Measurements from ENCODE around the gene GTPBP4. TPM values are rescaled to one million over a fixed set of nuclear protein-coding genes. Genes with fewer than 3 reads are reported as not detected.

Gene GTPBP4
- total and polyA plus RNA-seq, 2 of the 8 experiments (the other 6 are each of a cell fraction or from before 2014, with no cell fraction given), result 16.9 to 98.1 TPM

DNA sequence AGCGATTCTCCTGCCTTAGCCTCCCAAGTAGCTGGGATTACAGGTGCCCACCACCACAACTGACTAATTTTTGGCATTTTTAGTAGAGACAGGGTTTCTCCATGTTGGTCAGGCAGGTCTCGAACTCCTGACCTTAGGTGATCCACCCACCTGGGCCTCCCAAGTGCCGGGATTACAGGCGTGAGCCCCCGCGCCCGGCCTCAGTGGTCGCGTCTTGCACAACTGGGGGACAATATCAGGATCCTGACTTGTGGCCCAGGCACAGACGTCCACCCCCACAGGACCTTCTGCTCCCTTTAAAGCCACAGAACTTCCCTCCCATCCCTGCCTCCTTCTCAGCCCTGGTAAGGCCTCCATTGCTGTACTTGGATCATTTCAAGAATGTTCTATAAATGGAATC lies 39.9 kb upstream of the GTPBP4 start:
- ChIA-PET CTCF (ENCODE audit: partially characterized antibody) (interaction anchor here (1.1 kb wide), 1 partner anchor 153 kb away, joined by 3 read pairs; no protein-coding TSS in a partner anchor), POLR2A (ENCODE audit: partially characterized antibody) (interaction anchor here (0.6 to 0.8 kb wide), 2 partner anchors 14 to 19 kb away, joined by 3 read pairs; no protein-coding TSS in a partner anchor)
- WGBS, 2 experiments (ENCODE audit: extremely low coverage in 1 of 2, insufficient coverage in 1 of 2, insufficient read length in 1 of 2, insufficient replicate concordance in 2 of 2, low coverage in 1 of 2, low lambda C conversion rate in 2 of 2, missing lambda C conversion rate in 1 of 2), result 96% methylated on average over 10 of the region's 10 CpGs; no CpG with 5 or more reads in 1 of the 2 experiments

More for the DNA sequence above, 39.9 kb upstream of the GTPBP4 start:
- DNase-seq (ENCODE audit: low read depth in 1 of 2, low spot score in 2 of 2) (no peak), FAIRE-seq (no peak)
- Histone ChIP-seq H3K23ac (ENCODE audit: insufficient read length) (no peak overlapping the region), H3K9me3 (ENCODE audit: insufficient read depth in 2 of 2, low read depth in 1 of 2, low read length in 1 of 2) (no peaks in the 10 kb centered on the region), H4K91ac (replicated peaks; ENCODE audit: insufficient read length, low read length) (no peak overlapping the region), H3K9ac (replicated peaks in 1 of 4; ENCODE audit: extremely low read depth in 1 of 4, low read depth in 3 of 4, low read length in 3 of 4) (no peak overlapping the region), H2BK15ac (ENCODE audit: low read length) (no peak overlapping the region), H3K4me2 (ENCODE audit: insufficient read depth in 1 of 2, low read depth in 2 of 2, low read length in 2 of 2) (no peak overlapping the region), H2BK20ac (ENCODE audit: low read length) (no peak overlapping the region), H3K27me3 (replicated peaks in 1 of 4; ENCODE audit: control insufficient read depth in 3 of 4, extremely low read depth in 1 of 4, insufficient read depth in 3 of 4, low read length in 3 of 4) (no peaks in the 10 kb centered on the region), H3K4me1 (replicated peaks in 1 of 4; ENCODE audit: control insufficient read depth in 3 of 4, insufficient read depth in 4 of 4, low read length in 3 of 4) (peaks cover 0 to 4% (median 0%) of the 10 kb centered on the region in 4 experiments; a peak in 1 of 7 replicates), H3K79me1 (ENCODE audit: low read depth, low read length) (no peaks in the 10 kb centered on the region), H4K20me1 (replicated peaks in 1 of 2; ENCODE audit: control insufficient read depth in 1 of 2, insufficient read depth in 2 of 2, low read length in 2 of 2) (no peaks in the 10 kb centered on the region), H3K79me2 (ENCODE audit: control insufficient read depth in 1 of 2, insufficient read depth in 2 of 2, low read length in 2 of 2) (no peaks in the 10 kb centered on the region), H2AFZ (ENCODE audit: low read length) (no peak overlapping the region), H4K5ac (ENCODE audit: insufficient read length, low read depth, low read length) (no peak overlapping the region), H2BK12ac (ENCODE audit: low read depth, low read length) (no peak overlapping the region), H3K14ac (ENCODE audit: insufficient read length) (no peak overlapping the region), H2BK120ac (replicated peaks; ENCODE audit: low read depth, low read length) (no peak overlapping the region), H2BK5ac (ENCODE audit: low read depth, low read length) (no peak overlapping the region), H3K4me3 (ENCODE audit: extremely low read depth in 1 of 4, insufficient read depth in 2 of 4, low read depth in 3 of 4, low read length in 4 of 4) (no peak overlapping the region), H3K27ac (ENCODE audit: low read depth, low read length) (no peak overlapping the region), H3K36me3 (ENCODE audit: control insufficient read depth in 2 of 4, insufficient read depth in 4 of 4, low read length in 3 of 4) (no peaks in the 10 kb centered on the region), H3K23me2 (ENCODE audit: low read depth, low read length) (no peaks in the 10 kb centered on the region), H3K4ac (replicated peaks; ENCODE audit: insufficient read length, low read depth, low read length) (no peak overlapping the region), H3K56ac (replicated peaks; ENCODE audit: insufficient read length, low read depth, low read length) (no peak overlapping the region), H4K8ac (ENCODE audit: extremely low read depth, insufficient read depth, low read length) (no peak overlapping the region), H3K18ac (ENCODE audit: extremely low read depth, low read length) (no peak overlapping the region), H2AK5ac (ENCODE audit: low read depth, low read length) (no peak overlapping the region)
- TF ChIP-seq SIRT6 (IDR thresholded peaks at IDR 0.05; ENCODE audit: low read length) (no peak), CHD2 (IDR thresholded peaks at IDR 0.05; ENCODE audit: low read length) (no peak), CBX8 (IDR thresholded peaks at IDR 0.05; ENCODE audit: borderline replicate concordance, low read depth, low read length) (no peak), SIN3A (conservative IDR thresholded peaks at IDR 0.05 in 1 of 2, IDR thresholded peaks at IDR 0.05 in 1 of 2; ENCODE audit: low read depth in 1 of 2, low read length in 2 of 2) (no peak), TAF7 (optimal IDR thresholded peaks at IDR 0.05; ENCODE audit: borderline replicate concordance, low read depth, low read length) (no peak), NRF1 (IDR thresholded peaks at IDR 0.05; ENCODE audit: low read depth, low read length) (no peak), USF2 (IDR thresholded peaks at IDR 0.05; ENCODE audit: low read length) (no peak), GABPA (IDR thresholded peaks at IDR 0.05; ENCODE audit: borderline replicate concordance, insufficient read depth, low read length) (no peak)

Data from H1 (cell line).